Endodermal cell (in vitro differentiated cells): ENCODE data around the gene BAIAP2. TPM values are rescaled to one million over a fixed set of nuclear protein-coding genes. Genes with fewer than 3 reads are reported as not detected.
"Not testable (repeated sequence)": the region's sequence is repeated elsewhere in the genome, so short reads cannot be mapped to it uniquely, and the experiment has no call there.

Experiments
- DNase-seq: peaks from one replicate; pipeline ENCODE4 v3.0.0-alpha.2; 2017
- H3K27ac ChIP-seq: 2 replicates; pipeline ENCODE4 v1.5.1; 2013; ENCODE audit warnings: mild to moderate bottlenecking, low read depth, low read length, moderate library complexity
- H3K27me3 ChIP-seq: 2 replicates; pipeline ENCODE4 v1.6.1; 2013; ENCODE audit warnings: mild to moderate bottlenecking, low read length, moderate library complexity; ENCODE audit not compliant: insufficient read depth, control insufficient read depth, poor library complexity, severe bottlenecking
- H3K36me3 ChIP-seq: 2 replicates; pipeline ENCODE4 v1.7.0; 2013; ENCODE audit warnings: mild to moderate bottlenecking, low read length, moderate library complexity; ENCODE audit not compliant: control insufficient read depth, insufficient read depth
- H3K4me1 ChIP-seq: one replicate; pipeline ENCODE4 v1.7.0; 2013; ENCODE audit warnings: low read length; ENCODE audit not compliant: control insufficient read depth, insufficient read depth
- H3K4me3 ChIP-seq: 2 replicates; pipeline ENCODE4 v1.5.1; 2013; ENCODE audit warnings: mild to moderate bottlenecking, low read length, moderate library complexity
- H3K9ac ChIP-seq: 2 replicates; pipeline ENCODE4 v1.6.1; 2013; ENCODE audit warnings: mild to moderate bottlenecking, low read length, moderate library complexity; ENCODE audit not compliant: poor library complexity, severe bottlenecking; ENCODE audit errors: extremely low read depth
- H3K9me3 ChIP-seq: 2 replicates; pipeline ENCODE4 v1.6.1; 2013; ENCODE audit warnings: mild to moderate bottlenecking, low read length, moderate library complexity; ENCODE audit not compliant: control insufficient read depth
- H3K27ac Mint-ChIP-seq: 2 replicates; pipeline ENCODE4 v1.8.0; 2020; ENCODE audit warnings: mixed read lengths
- H3K27me3 Mint-ChIP-seq: 2 replicates; pipeline ENCODE4 v1.8.0; 2021; ENCODE audit warnings: mild to moderate bottlenecking, mixed read lengths; ENCODE audit not compliant: insufficient read depth
- H3K36me3 Mint-ChIP-seq: 2 replicates; pipeline ENCODE4 v1.8.0; 2020; ENCODE audit warnings: low read depth, mixed read lengths
- H3K4me1 Mint-ChIP-seq: 2 replicates; pipeline ENCODE4 v1.8.0; 2020; ENCODE audit warnings: mixed read lengths
- H3K4me3 Mint-ChIP-seq: 2 replicates; pipeline ENCODE4 v1.8.0; 2020; ENCODE audit warnings: mild to moderate bottlenecking, moderate library complexity, mixed read lengths
- H3K9me3 Mint-ChIP-seq: 2 replicates; pipeline ENCODE4 v1.8.0; 2020; ENCODE audit warnings: mild to moderate bottlenecking, mixed read lengths
- CTCF ChIP-seq: fragments of 200-600 bp; sonication (generic); conservative IDR thresholded peaks from 2 replicates; pipeline ENCODE4 v1.5.0; 2021; ENCODE audit warnings: antibody characterized with exemption, mild to moderate bottlenecking
- WGBS, 2 experiments: methylation state at CpG; one replicate each; pipeline versions ENCODE4 v1.1.5 to v1.1.7; 2013; ENCODE audit warnings: missing lambda C conversion rate in 2 of 2, mixed read lengths in 1 of 2; ENCODE audit not compliant: insufficient coverage in 1 of 2, insufficient read length in 1 of 2; 5-methylcytosine and 5-hydroxymethylcytosine counted together
- total RNA-seq, 2 donors: library from RNA; stranded (reverse); fragmentation: NEBNext Ultra II Directional in 1 of 2; extraction: Animal tissue kit (Norgen Biotek cat#: 25700) in 1 of 2; gene quantifications; 2 replicates in 1 of 2; 3 replicates in 1 of 2; pipeline ENCODE4 v1.2.1, GENCODE V29; 2021

Gene BAIAP2
- total RNA-seq, 2 donors from 2014 or later: 24.9 to 32.7 TPM

GRCh38 chr17:81153340-81153803 is 118.4 kb downstream of the BAIAP2 start:
- Histone ChIP-seq H3K27me3 (no peaks in the 10 kb centered on the region), H3K4me3 (no peak overlapping the region), H3K36me3 (no peaks in the 10 kb centered on the region), H3K4me1 (no peaks in the 10 kb centered on the region), H3K9ac (no peak overlapping the region), H3K9me3 (no peaks in the 10 kb centered on the region), H3K27ac (no peak overlapping the region)
- H3K4me1 Mint-ChIP-seq: no peaks in the 10 kb centered on the region
- no peaks in the 10 kb centered on the region for H3K9me3 Mint-ChIP-seq
- TF ChIP-seq CTCF: no peak
- H3K27ac Mint-ChIP-seq: no peak overlapping the region
- H3K36me3 Mint-ChIP-seq: no peaks in the 10 kb centered on the region
- H3K27me3 Mint-ChIP-seq: no peaks in the 10 kb centered on the region
- no peak for DNase-seq
- H3K4me3 Mint-ChIP-seq: no peak overlapping the region
- 91 to 93% methylated on average over 13 to 17 of the region's 17 CpGs for WGBS, 2 experiments

GRCh38 chr17:81154016-81154415 is 119.1 kb downstream of the BAIAP2 start:
- not testable (repeated sequence) for H3K27ac Mint-ChIP-seq, H3K4me1 Mint-ChIP-seq, H3K4me3 Mint-ChIP-seq, H3K4me1 ChIP-seq, H3K9me3 Mint-ChIP-seq, H3K36me3 Mint-ChIP-seq, H3K9me3 ChIP-seq, H3K27me3 ChIP-seq, H3K4me3 ChIP-seq, DNase-seq, H3K27ac ChIP-seq, H3K9ac ChIP-seq, H3K36me3 ChIP-seq, H3K27me3 Mint-ChIP-seq
- WGBS, 2 experiments: 80 to 95% methylated on average over 7 to 9 of the region's 9 CpGs

DNA sequence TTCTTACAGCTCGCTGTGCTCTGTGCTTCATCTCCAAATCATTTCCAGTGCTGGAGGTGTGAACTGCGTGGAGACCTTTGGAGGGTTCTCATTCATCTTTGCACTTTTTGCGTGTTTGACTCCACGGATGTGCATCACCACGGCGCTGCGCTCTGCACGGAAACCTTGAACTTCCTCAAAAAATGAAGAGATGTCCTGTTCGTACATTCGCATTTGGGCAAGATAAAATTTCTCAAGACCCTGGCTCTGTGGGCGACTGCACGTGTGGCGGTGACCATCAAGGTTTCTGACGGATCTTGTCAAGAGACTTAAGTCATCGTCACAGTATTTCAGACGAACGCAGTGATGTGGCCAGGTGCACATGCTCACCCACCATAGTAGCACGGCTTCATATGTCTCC is 120.0 kb downstream of the BAIAP2 start:
- H3K27ac ChIP-seq: no peak overlapping the region
- H3K9me3 ChIP-seq: no peaks in the 10 kb centered on the region
- Mint-ChIP-seq H3K27me3 (no peaks in the 10 kb centered on the region), H3K4me3 (no peak overlapping the region), H3K4me1 (no peaks in the 10 kb centered on the region), H3K36me3 (no peaks in the 10 kb centered on the region), H3K27ac (no peak overlapping the region), H3K9me3 (no peaks in the 10 kb centered on the region)
- no peaks in the 10 kb centered on the region for H3K36me3 ChIP-seq
- no peak overlapping the region for H3K9ac ChIP-seq
- H3K4me1 ChIP-seq: no peaks in the 10 kb centered on the region
- TF ChIP-seq CTCF: no peak
- no peak overlapping the region for H3K4me3 ChIP-seq
- H3K27me3 ChIP-seq: no peaks in the 10 kb centered on the region
- no peak for DNase-seq
- WGBS, 2 experiments: 92 to 93% methylated on average over 17 to 18 of the region's 18 CpGs
